ENCODE data around the gene MRAP.

MRAP gene

DNA sequence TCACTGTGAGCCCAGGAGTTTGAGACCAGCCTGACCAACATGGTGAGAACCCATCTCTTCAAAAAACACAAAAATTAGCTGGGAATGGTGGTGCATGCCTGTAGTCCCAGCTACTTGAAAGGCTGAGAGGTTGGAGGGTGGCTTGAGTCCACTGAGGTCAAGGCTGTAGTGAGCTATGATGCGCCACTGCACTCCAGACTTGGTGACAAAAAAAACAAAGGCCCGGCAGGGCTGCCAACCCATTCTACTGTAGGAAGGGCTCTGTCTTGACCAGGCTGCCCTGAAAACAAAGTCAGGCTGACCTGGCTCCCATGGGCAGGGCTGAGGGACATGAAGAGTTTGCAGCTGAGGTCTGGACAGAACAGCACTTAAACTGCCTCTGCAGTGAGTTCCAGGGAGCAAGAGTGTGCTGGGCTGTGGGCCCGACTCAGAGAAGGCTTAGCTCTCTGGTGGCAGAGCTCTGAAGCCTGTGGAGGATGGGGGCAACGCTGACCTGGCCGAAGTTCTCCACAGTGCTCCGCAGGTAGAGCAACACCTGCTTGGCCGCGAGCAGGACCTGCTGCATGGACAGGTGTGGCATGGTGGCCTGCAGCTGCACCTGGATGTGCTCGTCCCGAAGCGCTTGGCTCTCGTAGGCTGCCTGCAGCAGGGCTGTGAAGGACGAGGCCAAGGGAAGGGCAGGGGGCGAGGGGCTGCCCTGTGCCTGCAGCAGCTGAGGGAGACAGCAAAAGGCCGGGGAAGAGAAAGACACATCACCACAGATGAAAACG is 51.7 kb downstream of the MRAP start:
- no peak overlapping the region for H3K27ac ChIP-seq
- H3K9me3 ChIP-seq (ENCODE audit: control insufficient read depth, low read length) = no peaks in the 10 kb centered on the region
- H3K4me3 ChIP-seq (ENCODE audit: low read depth, low read length) = no peak overlapping the region
- no peak overlapping the region for H2AFZ ChIP-seq
- no peaks in the 10 kb centered on the region for H3K36me3 ChIP-seq (ENCODE audit: control insufficient read depth, insufficient read depth, low read length)
- TF ChIP-seq, protein P1, sequence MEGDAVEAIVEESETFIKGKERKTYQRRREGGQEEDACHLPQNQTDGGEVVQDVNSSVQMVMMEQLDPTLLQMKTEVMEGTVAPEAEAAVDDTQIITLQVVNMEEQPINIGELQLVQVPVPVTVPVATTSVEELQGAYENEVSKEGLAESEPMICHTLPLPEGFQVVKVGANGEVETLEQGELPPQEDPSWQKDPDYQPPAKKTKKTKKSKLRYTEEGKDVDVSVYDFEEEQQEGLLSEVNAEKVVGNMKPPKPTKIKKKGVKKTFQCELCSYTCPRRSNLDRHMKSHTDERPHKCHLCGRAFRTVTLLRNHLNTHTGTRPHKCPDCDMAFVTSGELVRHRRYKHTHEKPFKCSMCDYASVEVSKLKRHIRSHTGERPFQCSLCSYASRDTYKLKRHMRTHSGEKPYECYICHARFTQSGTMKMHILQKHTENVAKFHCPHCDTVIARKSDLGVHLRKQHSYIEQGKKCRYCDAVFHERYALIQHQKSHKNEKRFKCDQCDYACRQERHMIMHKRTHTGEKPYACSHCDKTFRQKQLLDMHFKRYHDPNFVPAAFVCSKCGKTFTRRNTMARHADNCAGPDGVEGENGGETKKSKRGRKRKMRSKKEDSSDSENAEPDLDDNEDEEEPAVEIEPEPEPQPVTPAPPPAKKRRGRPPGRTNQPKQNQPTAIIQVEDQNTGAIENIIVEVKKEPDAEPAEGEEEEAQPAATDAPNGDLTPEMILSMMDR (IDR thresholded peaks at IDR 0.05) = no peak
- no peak overlapping the region for H3K4me2 ChIP-seq (ENCODE audit: low read length)
- no peaks in the 10 kb centered on the region for H3K4me1 ChIP-seq
- H3K9ac ChIP-seq = no peak overlapping the region
- H3K27me3 ChIP-seq (ENCODE audit: control insufficient read depth, insufficient read depth, low read length) = no peaks in the 10 kb centered on the region
- peaks cover 5% of the 10 kb centered on the region for H3K79me2 ChIP-seq

DNA sequence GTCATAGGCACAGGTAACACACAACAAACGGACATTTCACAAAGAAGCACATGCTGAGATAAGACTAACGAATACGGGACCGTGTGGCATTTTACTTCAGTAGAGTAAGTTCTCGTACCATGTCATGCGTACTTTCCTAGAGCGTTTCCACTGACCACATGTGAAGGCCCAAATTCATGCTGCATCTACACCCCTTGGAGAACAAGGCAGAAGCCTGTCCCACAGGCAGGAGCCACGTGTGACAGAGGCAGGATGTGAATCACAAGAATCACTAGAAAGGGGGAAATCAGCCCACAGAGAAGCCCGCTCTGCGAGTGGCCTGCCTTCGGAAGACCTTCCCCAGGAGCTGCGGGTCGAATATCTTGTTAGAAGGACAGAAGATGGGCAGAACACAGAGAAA is 52.3 kb downstream of the MRAP start:
- no peaks in the 10 kb centered on the region for H3K4me1 ChIP-seq
- H3K4me3 ChIP-seq (ENCODE audit: low read depth, low read length) = no peak overlapping the region
- no peak overlapping the region for H2AFZ ChIP-seq
- H3K79me2 ChIP-seq = peaks cover 5% of the 10 kb centered on the region
- H3K9ac ChIP-seq = no peak overlapping the region
- TF ChIP-seq, protein P1 (IDR thresholded peaks at IDR 0.05) = no peak
- no peak overlapping the region for H3K4me2 ChIP-seq (ENCODE audit: low read length)
- H3K36me3 ChIP-seq (ENCODE audit: control insufficient read depth, insufficient read depth, low read length) = no peaks in the 10 kb centered on the region
- H3K27me3 ChIP-seq (ENCODE audit: control insufficient read depth, insufficient read depth, low read length) = no peaks in the 10 kb centered on the region
- H3K27ac ChIP-seq = no peak overlapping the region
- H3K9me3 ChIP-seq (ENCODE audit: control insufficient read depth, low read length) = no peaks in the 10 kb centered on the region

DNA sequence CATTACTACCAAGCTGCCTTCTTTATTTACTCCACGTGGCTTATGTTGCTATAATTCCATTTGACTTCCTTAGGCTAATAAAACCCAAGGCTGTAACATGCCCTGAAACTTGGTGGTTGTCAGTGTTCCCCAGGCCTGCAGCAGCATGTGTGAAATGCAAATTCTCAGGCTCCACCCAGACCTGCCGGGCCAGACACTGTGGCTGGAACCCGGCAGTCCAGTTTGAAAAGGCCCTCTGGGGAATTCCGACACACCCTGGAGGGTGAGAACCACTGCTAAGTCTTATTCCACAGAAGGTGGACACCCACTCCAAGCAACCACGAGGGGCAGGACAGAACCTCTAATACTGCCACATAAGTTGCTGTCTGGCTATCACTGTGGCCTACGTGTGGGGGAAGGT is 52.8 kb downstream of the MRAP start:
- TF ChIP-seq, protein P1 (IDR thresholded peaks at IDR 0.05) = no peak
- H3K4me1 ChIP-seq = no peaks in the 10 kb centered on the region
- H3K9ac ChIP-seq = no peak overlapping the region
- H3K27me3 ChIP-seq (ENCODE audit: control insufficient read depth, insufficient read depth, low read length) = no peaks in the 10 kb centered on the region
- no peak overlapping the region for H3K4me3 ChIP-seq (ENCODE audit: low read depth, low read length)
- no peak overlapping the region for H3K4me2 ChIP-seq (ENCODE audit: low read length)
- H3K36me3 ChIP-seq (ENCODE audit: control insufficient read depth, insufficient read depth, low read length) = no peaks in the 10 kb centered on the region
- H2AFZ ChIP-seq = no peak overlapping the region
- H3K9me3 ChIP-seq (ENCODE audit: control insufficient read depth, low read length) = no peaks in the 10 kb centered on the region
- H3K79me2 ChIP-seq = peaks cover 5% of the 10 kb centered on the region
- H3K27ac ChIP-seq = no peak overlapping the region

DNA sequence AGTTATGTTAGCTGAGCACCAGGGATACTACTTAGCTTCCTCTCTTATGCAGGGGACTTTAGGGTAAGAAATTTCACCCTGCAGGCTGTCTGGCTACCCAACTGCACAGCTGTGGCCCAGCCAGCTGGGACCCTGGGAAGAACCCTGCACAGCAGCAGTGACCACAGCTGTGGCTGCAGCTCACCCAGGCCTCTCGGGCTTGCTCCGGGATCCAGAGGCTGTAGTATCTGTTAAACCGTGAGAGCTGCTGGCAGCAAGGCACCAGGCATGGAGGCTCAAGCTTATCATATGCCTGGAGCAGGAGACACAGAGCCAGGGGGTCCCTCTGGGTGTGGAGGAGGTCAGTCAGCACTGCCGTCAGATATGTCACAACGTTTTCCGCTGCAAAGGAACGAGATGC is 53.9 kb downstream of the MRAP start:
- Histone ChIP-seq H3K27me3 (ENCODE audit: control insufficient read depth, insufficient read depth, low read length) (no peaks in the 10 kb centered on the region), H3K36me3 (ENCODE audit: control insufficient read depth, insufficient read depth, low read length) (no peaks in the 10 kb centered on the region), H3K27ac (no peak overlapping the region)

More for the DNA sequence above, 53.9 kb downstream of the MRAP start:
- no peak overlapping the region for H3K9ac ChIP-seq
- peaks cover 5% of the 10 kb centered on the region for H3K79me2 ChIP-seq
- no peak overlapping the region for H2AFZ ChIP-seq
- H3K9me3 ChIP-seq (ENCODE audit: control insufficient read depth, low read length) = no peaks in the 10 kb centered on the region
- TF ChIP-seq, protein P1 (IDR thresholded peaks at IDR 0.05) = no peak
- H3K4me3 ChIP-seq (ENCODE audit: low read depth, low read length) = no peak overlapping the region
- H3K4me1 ChIP-seq = no peaks in the 10 kb centered on the region
- no peak overlapping the region for H3K4me2 ChIP-seq (ENCODE audit: low read length)
